ENCODE data around the gene GRM7.

- no peak for TF ChIP-seq CTCF (conservative IDR thresholded peaks at IDR 0.05; ENCODE audit: low read depth, low read length)
- TF ChIP-seq POLR2A (IDR thresholded peaks at IDR 0.05; ENCODE audit: low read depth, low read length) = no peak
- TF ChIP-seq RFX5 (IDR thresholded peaks at IDR 0.05; ENCODE audit: low read depth, low read length) = no peak
- no peak for TF ChIP-seq CEBPB (IDR thresholded peaks at IDR 0.05; ENCODE audit: low read depth, low read length)
- no peak for TF ChIP-seq RAD21 (IDR thresholded peaks at IDR 0.05; ENCODE audit: low read length)
- no peak for TF ChIP-seq RCOR1 (IDR thresholded peaks at IDR 0.05; ENCODE audit: insufficient replicate concordance, low read length)
- no peak for TF ChIP-seq SMC3 (IDR thresholded peaks at IDR 0.05; ENCODE audit: low read depth, low read length)
Observed at GRCh38 chr3:6860149-6860953, 564 bp upstream of the GRM7 start.

Data from IMR-90 (cell line).